NCI-H2171 treated with DMSO at 0.1 percent for 48 hours (cell line): Measurements from ENCODE around the gene CFAP157.

Experiments
- DNase-seq: peaks from one replicate; lab custom pipeline; 2025; lab: John Stamatoyannopoulos, UW

The CFAP157 gene

GRCh38 chr9:127715470-127716337 is 8.9 kb downstream of the CFAP157 start, which contains the start of the genes PTRH1 and TTC16:
TSS of gene PTRH1 (minus strand) at chr9:127715663. CDS start at chr9:127715639, 24 bp downstream.
TSS of gene TTC16 (plus strand) at chr9:127716079. CDS start at chr9:127716146, 67 bp downstream.
- peak; percentile 97 for DNase-seq

DNA sequence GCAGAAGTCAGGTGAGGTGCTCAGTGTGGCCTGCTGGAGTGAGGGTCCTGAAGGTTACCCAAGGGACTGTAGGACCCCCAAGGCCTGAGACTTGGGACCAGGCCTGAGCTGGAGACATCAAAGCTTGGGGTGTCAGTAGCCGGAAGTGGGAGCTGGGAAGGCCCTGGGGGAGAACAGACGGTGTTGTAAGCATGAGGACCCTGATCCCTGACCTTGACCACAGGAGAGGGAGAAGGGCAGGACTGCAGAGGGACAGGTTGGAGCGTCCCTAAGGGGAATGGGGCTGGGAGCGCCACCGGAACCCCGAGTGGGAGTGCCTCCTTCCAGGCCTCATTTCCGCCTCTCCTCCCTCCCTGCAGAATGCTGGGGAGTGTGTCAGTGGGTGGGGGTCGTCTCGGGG is 9.6 kb downstream of the CFAP157 start:
- DNase-seq = no peak

DNA sequence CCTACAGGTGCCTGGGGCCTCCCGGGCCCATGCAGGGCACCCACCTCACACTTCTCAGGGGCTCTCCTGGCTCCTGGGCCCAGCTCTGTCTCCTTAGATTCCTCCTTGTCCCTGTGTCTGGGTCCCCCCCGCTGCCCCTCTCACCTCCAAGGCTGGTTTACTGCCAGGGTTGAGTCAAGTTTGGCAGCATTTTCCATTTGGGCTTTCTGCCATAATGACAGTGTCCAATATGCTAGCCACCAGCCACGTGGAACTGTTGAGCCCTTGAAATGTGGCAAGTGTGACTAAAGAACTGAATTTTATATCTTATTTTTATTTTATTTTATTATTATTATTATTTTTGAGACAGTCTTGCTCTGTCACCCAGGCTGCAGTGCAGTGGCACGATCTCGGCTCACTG is 11.0 kb downstream of the CFAP157 start:
- no peak for DNase-seq

DNA sequence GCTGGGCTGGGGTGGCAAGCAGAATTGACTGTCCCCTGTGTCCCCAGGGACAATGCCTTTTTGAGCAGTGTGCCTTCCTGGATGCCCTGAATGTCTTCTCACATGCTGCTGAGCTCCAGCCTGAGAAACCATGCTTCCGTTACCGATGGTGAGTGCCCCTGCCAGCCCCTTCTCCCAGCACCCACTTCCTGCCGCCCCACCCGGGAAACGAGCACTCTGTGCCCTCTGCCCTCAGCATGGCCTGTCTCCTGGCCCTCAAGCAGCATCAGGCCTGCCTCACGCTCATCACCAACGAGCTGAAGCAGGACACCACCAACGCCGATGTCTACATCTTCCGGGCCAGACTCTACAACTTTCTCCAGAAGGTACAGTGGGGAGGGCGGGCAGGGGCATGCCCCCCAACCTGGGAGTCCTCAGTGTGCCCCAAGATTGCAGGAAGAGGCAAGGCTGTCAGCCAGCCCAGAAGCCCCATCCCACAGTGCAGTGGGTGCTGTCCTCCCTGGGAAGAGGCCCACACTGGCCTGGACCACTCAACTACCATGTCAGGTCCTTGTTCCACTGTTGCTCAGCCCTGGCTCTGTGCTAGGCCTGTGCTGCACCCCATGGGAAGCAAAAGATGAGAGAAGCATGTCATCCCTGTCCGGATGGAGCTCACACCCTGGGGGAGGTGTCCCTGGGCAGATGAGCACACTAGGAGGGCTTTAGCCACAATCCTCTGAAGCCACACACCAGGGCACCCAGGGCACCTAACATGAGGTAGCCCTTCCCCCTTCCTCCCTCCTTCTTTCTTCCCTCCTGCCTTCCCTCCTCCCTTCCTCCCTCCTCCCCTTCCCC is 13.5 kb downstream of the CFAP157 start:
- no peak for DNase-seq

- DNase-seq = no peak
Observed at GRCh38 chr9:127720865-127721227, 14.1 kb downstream of the CFAP157 start.

- DNase-seq = peak; percentile 77
Observed at GRCh38 chr9:127721391-127721821, 14.6 kb downstream of the CFAP157 start.

GRCh38 chr9:127722055-127722745 is 15.4 kb downstream of the CFAP157 start:
- DNase-seq = peak; percentile 78

DNA sequence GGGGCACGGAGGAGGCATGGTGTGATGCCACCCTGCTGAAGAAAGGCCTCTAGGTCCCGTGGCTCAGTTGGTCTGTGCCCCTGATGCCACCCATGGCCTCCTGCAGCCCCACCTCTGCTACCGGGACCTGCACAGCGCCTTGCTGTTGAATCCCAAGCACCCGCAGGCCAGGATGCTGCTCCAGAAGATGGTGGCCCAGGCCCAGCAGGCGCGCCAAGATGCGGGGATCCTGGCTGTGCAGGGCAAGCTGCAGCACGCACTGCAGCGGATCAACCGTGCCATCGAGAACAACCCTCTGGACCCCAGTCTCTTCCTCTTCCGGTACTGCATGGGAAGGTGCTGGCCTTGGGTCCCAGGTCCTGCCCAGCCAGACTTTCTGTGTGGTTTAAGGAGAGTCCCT is 16.2 kb downstream of the CFAP157 start:
- DNase-seq = no peak

- DNase-seq = no peak
Observed at GRCh38 chr9:127723444-127723843, 16.7 kb downstream of the CFAP157 start.

DNA sequence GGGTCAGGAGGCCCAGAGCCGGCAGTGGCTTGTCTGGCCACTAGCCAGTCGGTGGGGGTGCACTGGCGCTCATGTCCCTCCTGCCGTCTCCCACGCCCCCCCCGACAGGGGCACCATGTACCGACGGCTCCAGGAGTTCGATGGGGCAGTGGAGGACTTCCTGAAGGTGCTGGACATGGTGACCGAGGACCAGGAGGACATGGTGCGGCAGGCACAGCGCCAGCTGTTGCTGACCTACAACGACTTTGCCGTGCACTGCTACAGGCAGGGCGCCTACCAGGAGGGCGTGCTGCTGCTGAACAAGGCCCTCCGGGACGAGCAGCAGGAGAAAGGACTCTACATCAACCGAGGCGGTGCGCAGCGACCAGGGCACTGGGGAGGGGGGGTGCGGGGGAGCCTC is 17.2 kb downstream of the CFAP157 start:
- no peak for DNase-seq

- no peak for DNase-seq
Observed at GRCh38 chr9:127726871-127727270, 20.1 kb downstream of the CFAP157 start.

DNA sequence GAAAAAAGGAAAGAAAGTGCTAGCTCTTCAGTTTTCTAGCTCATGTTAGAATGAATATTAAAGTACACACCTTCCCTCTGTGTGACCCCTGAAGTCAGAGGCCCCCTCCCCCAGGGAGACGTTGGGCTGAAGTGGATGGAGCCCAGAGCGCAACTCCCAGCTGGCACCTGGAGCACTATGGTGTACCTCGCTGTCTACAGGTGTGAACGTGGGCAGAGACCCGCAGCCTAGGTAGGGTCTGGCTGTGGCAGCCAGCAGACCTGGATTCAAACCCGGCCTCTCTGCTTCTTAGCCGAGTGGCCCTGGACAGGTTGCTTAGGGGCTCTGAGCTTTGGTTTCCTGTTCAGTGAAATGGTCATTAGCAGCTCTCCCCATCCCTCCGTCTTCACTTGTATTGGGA is 22.0 kb downstream of the CFAP157 start:
- no peak for DNase-seq

GRCh38 chr9:127729522-127730256 is 22.9 kb downstream of the CFAP157 start:
- DNase-seq = no peak

DNA sequence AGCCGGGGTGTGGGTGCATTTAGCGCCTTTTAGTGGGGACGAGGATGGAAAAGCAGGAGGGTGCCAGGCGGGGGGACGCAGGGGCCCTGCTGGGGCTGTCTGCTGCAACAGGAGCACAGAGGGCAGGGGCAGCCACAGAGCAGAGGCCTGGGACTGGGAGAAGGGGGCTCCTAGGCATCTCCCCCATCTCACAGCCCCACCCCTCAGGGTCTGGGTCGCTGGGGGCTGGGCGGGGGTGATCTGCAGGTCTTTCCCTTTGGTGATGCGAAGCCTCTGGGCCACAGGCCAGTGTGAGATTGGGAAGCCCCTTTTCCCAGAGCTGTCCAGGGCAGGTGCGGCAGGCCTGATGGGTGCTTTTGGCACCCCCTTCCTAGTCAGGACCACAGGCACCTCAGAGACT is 23.5 kb downstream of the CFAP157 start:
- no peak for DNase-seq

- no peak for DNase-seq
Observed at GRCh38 chr9:127730799-127731410, 24.1 kb downstream of the CFAP157 start.

- no peak for DNase-seq
Observed at GRCh38 chr9:127731938-127732337, 25.1 kb downstream of the CFAP157 start.

GRCh38 chr9:127732444-127732843 is 25.7 kb downstream of the CFAP157 start:
- no peak for DNase-seq

GRCh38 chr9:127733614-127734013 is 26.8 kb downstream of the CFAP157 start:
- no peak for DNase-seq

GRCh38 chr9:127734247-127734746 is 27.5 kb downstream of the CFAP157 start:
- DNase-seq = no peak

GRCh38 chr9:127734747-127735529 is 28.1 kb downstream of the CFAP157 start, which contains the start of gene TOR2A:
TSS of gene TOR2A (minus strand) at chr9:127735294. CDS start at chr9:127735270, 24 bp downstream.
- DNase-seq = peak; percentile 98
